DND-41 (cell line): ENCODE results near the gene CFAP77.

ENCODE experiments used
- ATAC-seq: fragments of 200-7000 bp; cut with Tn5 transposase; 3 replicates; pipeline ENCODE4 v1.9.1; 2021; ENCODE audit warnings: low read depth; ENCODE audit not compliant: insufficient read depth
- DNase-seq: peaks from one replicate; pipeline ENCODE4 v3.0.0-alpha.2; 2020
- H2AFZ ChIP-seq: 2 replicates; pipeline ENCODE4 v1.6.0; 2012; ENCODE audit warnings: low read depth, low read length
- H3K27ac ChIP-seq: 2 replicates; pipeline ENCODE4 v1.5.1; 2012; ENCODE audit warnings: low read length, inconsistent platforms
- H3K27me3 ChIP-seq: fragments of 200-600 bp; sonication (generic); 2 replicates; pipeline ENCODE4 v1.6.0; 2012; ENCODE audit warnings: low read length, mild to moderate bottlenecking, inconsistent platforms; ENCODE audit not compliant: insufficient read depth, poor library complexity
- H3K36me3 ChIP-seq: 2 replicates; pipeline ENCODE4 v1.5.1; 2012; ENCODE audit warnings: low read length, inconsistent platforms; ENCODE audit not compliant: insufficient read depth
- H3K4me1 ChIP-seq: 2 replicates; pipeline ENCODE4 v1.5.1; 2012; ENCODE audit warnings: mild to moderate bottlenecking, low read length; ENCODE audit not compliant: insufficient read depth
- H3K4me2 ChIP-seq: 2 replicates; pipeline ENCODE4 v1.6.0; 2012; ENCODE audit warnings: mild to moderate bottlenecking, moderate library complexity, low read length, inconsistent platforms; ENCODE audit not compliant: insufficient read depth
- H3K4me3 ChIP-seq, 2 experiments: fragments of 200-600 bp in 1 of 2; shearing (Covaris generic) in 1 of 2; 2 replicates each; pipeline ENCODE4 v1.5.1; 2012 to 2016; ENCODE audit warnings: inconsistent platforms in 2 of 2, low read length in 2 of 2, mild to moderate bottlenecking in 2 of 2, low read depth in 1 of 2, moderate library complexity in 1 of 2
- H3K79me2 ChIP-seq: 2 replicates; pipeline ENCODE4 v1.6.0; 2012; ENCODE audit warnings: low read length, inconsistent platforms; ENCODE audit not compliant: insufficient read depth
- H3K9ac ChIP-seq: 2 replicates; pipeline ENCODE4 v1.6.0; 2012; ENCODE audit warnings: low read depth, mild to moderate bottlenecking, inconsistent platforms, low read length, moderate library complexity
- H3K9me3 ChIP-seq: 2 replicates; pipeline ENCODE4 v1.5.1; 2012; ENCODE audit warnings: low read length, moderate library complexity, mild to moderate bottlenecking, inconsistent platforms; ENCODE audit not compliant: insufficient read depth, severe bottlenecking
- H4K20me1 ChIP-seq: 2 replicates; pipeline ENCODE4 v1.6.0; 2012; ENCODE audit warnings: low read length; ENCODE audit not compliant: insufficient read depth
- CTCF ChIP-seq: IDR thresholded peaks from 2 replicates; pipeline ENCODE4 v1.5.1; 2012; ENCODE audit warnings: borderline replicate concordance, low read length, moderate library complexity, mild to moderate bottlenecking; ENCODE audit not compliant: poor library complexity, severe bottlenecking; ENCODE audit errors: extremely low read depth
- EZH2 ChIP-seq: IDR thresholded peaks from 3 replicates; pipeline ENCODE4 v1.6.1; 2012; ENCODE audit warnings: borderline replicate concordance, low read depth, mild to moderate bottlenecking, moderate library complexity, low read length, inconsistent platforms; ENCODE audit not compliant: severe bottlenecking

The CFAP77 gene

GRCh38 chr9:132605387-132605786 lies 195.4 kb downstream of the CFAP77 start:
- no peaks in the 10 kb centered on the region for H3K79me2 ChIP-seq
- H3K9ac ChIP-seq, result no peak overlapping the region
- peaks cover 78% of the 10 kb centered on the region for H3K36me3 ChIP-seq
- H3K27ac ChIP-seq, result no peak overlapping the region
- H3K4me1 ChIP-seq, result no peaks in the 10 kb centered on the region
- no peaks in the 10 kb centered on the region for H3K27me3 ChIP-seq
- H3K9me3 ChIP-seq, result no peaks in the 10 kb centered on the region
- ATAC-seq (no peak), DNase-seq (no peak)
- peaks cover 9% of the 10 kb centered on the region for H4K20me1 ChIP-seq
- TF ChIP-seq EZH2 (no peak), CTCF (no peak)
- no peak overlapping the region for H3K4me3 ChIP-seq
- no peak overlapping the region for H3K4me2 ChIP-seq
- H2AFZ ChIP-seq, result no peak overlapping the region

GRCh38 chr9:132606066-132606465 lies 196.1 kb downstream of the CFAP77 start:
- no peak for TF ChIP-seq EZH2
- TF ChIP-seq CTCF, result no peak
- Histone ChIP-seq H2AFZ (no peak overlapping the region), H3K4me2 (no peak overlapping the region), H3K36me3 (peaks cover 78% of the 10 kb centered on the region), H3K9me3 (no peaks in the 10 kb centered on the region), H4K20me1 (peaks cover 9% of the 10 kb centered on the region), H3K9ac (no peak overlapping the region), H3K79me2 (no peaks in the 10 kb centered on the region), H3K4me3 (no peak overlapping the region), H3K4me1 (no peaks in the 10 kb centered on the region), H3K27ac (no peak overlapping the region), H3K27me3 (no peaks in the 10 kb centered on the region)
- no peak for DNase-seq
- no peak for ATAC-seq

GRCh38 chr9:132609184-132609583 lies 199.2 kb downstream of the CFAP77 start:
- DNase-seq, result no peak
- ATAC-seq, result no peak
- TF ChIP-seq EZH2 (no peak), CTCF (no peak)
- H3K9me3 ChIP-seq, result no peaks in the 10 kb centered on the region
- no peaks in the 10 kb centered on the region for H4K20me1 ChIP-seq
- no peak overlapping the region for H3K4me3 ChIP-seq
- no peaks in the 10 kb centered on the region for H3K27me3 ChIP-seq
- no peak overlapping the region for H3K4me2 ChIP-seq
- no peaks in the 10 kb centered on the region for H3K4me1 ChIP-seq
- H3K36me3 ChIP-seq, result peaks cover 75% of the 10 kb centered on the region
- no peak overlapping the region for H3K9ac ChIP-seq
- no peak overlapping the region for H3K27ac ChIP-seq
- H2AFZ ChIP-seq, result no peak overlapping the region
- H3K79me2 ChIP-seq, result no peaks in the 10 kb centered on the region

GRCh38 chr9:132609829-132610228 lies 199.8 kb downstream of the CFAP77 start:
- no peaks in the 10 kb centered on the region for H3K9me3 ChIP-seq
- H3K27ac ChIP-seq, result no peak overlapping the region
- H3K9ac ChIP-seq, result no peak overlapping the region
- H3K4me3 ChIP-seq, result no peak overlapping the region
- DNase-seq (no peak), ATAC-seq (no peak)
- no peaks in the 10 kb centered on the region for H3K4me1 ChIP-seq
- no peak overlapping the region for H2AFZ ChIP-seq
- H4K20me1 ChIP-seq, result no peaks in the 10 kb centered on the region
- no peaks in the 10 kb centered on the region for H3K79me2 ChIP-seq
- no peak overlapping the region for H3K4me2 ChIP-seq
- no peak for TF ChIP-seq CTCF
- no peak for TF ChIP-seq EZH2
- H3K27me3 ChIP-seq, result no peaks in the 10 kb centered on the region
- H3K36me3 ChIP-seq, result peaks cover 75% of the 10 kb centered on the region
